DOHH2 (cell line): Measurements from ENCODE around the gene RNPS1.

Experiments used
- EZH2phosphoT487 ChIP-seq: fragments of 200-600 bp; sonication (generic); IDR thresholded peaks from 2 replicates; pipeline ENCODE4 v1.6.1; 2017; ENCODE audit warnings: borderline replicate concordance, mild to moderate bottlenecking, antibody characterized with exemption, low read length, moderate library complexity, mixed read lengths
- TF ChIP-seq, protein P1 (sequence below): fragments of 200-600 bp; sonication (generic); IDR thresholded peaks from one replicate; pipeline ENCODE4 v1.5.1; 2014; ENCODE audit warnings: antibody characterized with exemption, mild to moderate bottlenecking, low read depth, low read length; ENCODE audit not compliant: poor library complexity, severe bottlenecking

DNA sequence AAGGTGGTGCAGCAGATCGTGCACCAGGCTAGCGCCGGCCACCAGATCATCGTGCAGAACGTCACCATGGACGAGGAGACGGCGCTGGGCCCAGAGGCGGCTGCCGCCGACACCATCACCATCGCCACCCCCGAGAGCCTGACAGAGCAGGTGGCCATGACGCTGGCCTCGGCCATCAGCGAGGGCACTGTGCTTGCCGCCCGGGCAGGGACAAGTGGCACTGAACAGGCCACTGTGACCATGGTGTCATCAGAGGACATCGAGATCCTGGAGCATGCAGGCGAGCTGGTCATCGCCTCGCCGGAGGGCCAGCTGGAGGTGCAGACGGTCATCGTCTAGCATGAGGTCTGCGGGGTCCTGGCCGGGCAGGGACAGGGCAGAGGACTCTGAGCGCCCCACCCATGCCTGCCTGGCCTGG is 32.7 kb downstream of the RNPS1 start:
- TF ChIP-seq, protein P1, sequence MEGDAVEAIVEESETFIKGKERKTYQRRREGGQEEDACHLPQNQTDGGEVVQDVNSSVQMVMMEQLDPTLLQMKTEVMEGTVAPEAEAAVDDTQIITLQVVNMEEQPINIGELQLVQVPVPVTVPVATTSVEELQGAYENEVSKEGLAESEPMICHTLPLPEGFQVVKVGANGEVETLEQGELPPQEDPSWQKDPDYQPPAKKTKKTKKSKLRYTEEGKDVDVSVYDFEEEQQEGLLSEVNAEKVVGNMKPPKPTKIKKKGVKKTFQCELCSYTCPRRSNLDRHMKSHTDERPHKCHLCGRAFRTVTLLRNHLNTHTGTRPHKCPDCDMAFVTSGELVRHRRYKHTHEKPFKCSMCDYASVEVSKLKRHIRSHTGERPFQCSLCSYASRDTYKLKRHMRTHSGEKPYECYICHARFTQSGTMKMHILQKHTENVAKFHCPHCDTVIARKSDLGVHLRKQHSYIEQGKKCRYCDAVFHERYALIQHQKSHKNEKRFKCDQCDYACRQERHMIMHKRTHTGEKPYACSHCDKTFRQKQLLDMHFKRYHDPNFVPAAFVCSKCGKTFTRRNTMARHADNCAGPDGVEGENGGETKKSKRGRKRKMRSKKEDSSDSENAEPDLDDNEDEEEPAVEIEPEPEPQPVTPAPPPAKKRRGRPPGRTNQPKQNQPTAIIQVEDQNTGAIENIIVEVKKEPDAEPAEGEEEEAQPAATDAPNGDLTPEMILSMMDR: no peak
- no peak for TF ChIP-seq EZH2phosphoT487
